ENCODE results near the gene CDC14A.

DNA sequence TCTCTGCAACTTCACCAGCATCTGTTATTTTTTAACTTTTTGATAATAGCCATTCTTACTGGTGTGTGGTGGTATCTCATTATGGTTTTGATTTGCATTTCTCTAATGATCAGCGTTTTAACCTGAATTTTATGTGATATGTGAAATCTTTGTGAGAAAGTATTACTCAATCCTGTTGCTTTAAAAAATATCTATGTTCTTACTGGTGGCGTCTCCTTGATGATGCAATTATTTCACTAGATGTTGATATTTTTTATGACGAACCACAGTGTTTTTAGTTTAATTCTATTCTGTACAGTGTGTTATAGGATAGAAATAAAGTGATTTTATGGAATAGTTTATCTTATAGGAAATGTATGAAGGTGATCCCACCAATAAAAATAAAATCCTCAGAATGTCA is 130.9 kb downstream of the CDC14A start:
- TF ChIP-seq POLR2A (IDR thresholded peaks at IDR 0.05) (no peak), EP300 (IDR thresholded peaks at IDR 0.05) (no peak)
- TF ChIP-seq, protein P1, sequence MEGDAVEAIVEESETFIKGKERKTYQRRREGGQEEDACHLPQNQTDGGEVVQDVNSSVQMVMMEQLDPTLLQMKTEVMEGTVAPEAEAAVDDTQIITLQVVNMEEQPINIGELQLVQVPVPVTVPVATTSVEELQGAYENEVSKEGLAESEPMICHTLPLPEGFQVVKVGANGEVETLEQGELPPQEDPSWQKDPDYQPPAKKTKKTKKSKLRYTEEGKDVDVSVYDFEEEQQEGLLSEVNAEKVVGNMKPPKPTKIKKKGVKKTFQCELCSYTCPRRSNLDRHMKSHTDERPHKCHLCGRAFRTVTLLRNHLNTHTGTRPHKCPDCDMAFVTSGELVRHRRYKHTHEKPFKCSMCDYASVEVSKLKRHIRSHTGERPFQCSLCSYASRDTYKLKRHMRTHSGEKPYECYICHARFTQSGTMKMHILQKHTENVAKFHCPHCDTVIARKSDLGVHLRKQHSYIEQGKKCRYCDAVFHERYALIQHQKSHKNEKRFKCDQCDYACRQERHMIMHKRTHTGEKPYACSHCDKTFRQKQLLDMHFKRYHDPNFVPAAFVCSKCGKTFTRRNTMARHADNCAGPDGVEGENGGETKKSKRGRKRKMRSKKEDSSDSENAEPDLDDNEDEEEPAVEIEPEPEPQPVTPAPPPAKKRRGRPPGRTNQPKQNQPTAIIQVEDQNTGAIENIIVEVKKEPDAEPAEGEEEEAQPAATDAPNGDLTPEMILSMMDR (IDR thresholded peaks at IDR 0.05): no peak

Measured in tibial nerve (tissue), 4 donors.